KOPT-K1 (cell line): ENCODE data around the gene FILIP1L.

Source experiments
- H3K27ac ChIP-seq: fragments of 200-600 bp; sonication (generic); 2 replicates; pipeline ENCODE4 v1.5.1; 2016; ENCODE audit warnings: antibody characterized with exemption, mild to moderate bottlenecking, low read depth, low read length; ENCODE audit not compliant: poor library complexity, severe bottlenecking
- H3K36me3 ChIP-seq: fragments of 200-600 bp; sonication (generic); 2 replicates; pipeline ENCODE4 v1.5.1; 2017; ENCODE audit warnings: antibody characterized with exemption, mild to moderate bottlenecking, low read length, moderate library complexity; ENCODE audit not compliant: insufficient read depth
- H3K9me3 ChIP-seq: fragments of 200-600 bp; sonication (generic); 2 replicates; pipeline ENCODE4 v1.5.1; 2017; ENCODE audit warnings: antibody characterized with exemption, low read length, mild to moderate bottlenecking; ENCODE audit not compliant: insufficient read depth, poor library complexity, severe bottlenecking

The FILIP1L gene

DNA sequence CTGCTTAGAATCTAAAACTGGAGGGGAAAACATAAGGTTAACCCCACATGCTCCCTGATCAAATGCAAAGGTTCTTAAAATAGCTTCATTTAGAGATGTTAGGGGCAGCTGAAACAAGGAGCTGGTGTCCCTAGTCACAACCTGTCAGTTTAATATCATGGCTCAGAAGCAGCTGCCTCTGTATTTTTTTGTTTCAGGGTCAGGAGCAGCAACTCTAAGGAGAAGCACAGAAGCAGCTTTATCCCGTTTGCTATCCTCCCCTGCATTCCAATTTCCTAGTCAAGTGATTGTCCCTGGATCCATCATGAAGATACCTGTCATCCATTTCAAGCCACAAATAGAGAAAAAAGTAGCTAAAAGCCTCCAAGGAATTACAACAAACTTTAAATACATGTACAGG lies 4.1 kb downstream of the FILIP1L start:
- H3K9me3 ChIP-seq, result no peaks in the 10 kb centered on the region
- H3K27ac ChIP-seq, result no peak overlapping the region
- H3K36me3 ChIP-seq, result no peaks in the 10 kb centered on the region

DNA sequence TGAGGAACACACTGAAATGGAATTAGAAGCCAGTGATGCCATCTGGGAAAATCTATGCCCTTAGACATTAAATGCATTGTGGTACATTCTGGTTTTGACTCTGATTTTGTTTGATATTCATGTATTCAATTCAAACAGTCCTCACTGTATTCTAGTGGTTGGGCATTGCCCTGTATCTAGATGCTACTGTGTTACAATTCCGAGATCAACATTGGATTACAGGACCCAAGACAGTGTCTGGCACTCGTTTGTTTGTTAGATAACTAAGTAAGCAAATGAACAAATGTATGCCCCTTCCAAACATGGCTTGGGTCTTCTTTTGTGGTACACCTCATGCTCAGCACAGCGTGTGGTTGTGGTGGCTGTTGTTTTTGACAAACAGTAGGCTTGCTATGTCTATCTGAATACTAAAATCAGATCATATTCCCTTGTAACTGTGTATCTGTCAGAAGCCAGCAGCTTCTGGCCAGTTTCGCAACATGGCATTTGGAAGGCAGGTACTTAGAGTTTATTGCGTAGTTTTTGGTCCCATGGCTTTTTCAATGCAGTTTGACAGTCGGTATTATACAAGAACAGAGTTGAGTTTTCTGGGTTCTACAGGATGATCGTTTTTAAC lies 5.7 kb downstream of the FILIP1L start:
- H3K9me3 ChIP-seq, result no peaks in the 10 kb centered on the region
- no peak overlapping the region for H3K27ac ChIP-seq
- no peaks in the 10 kb centered on the region for H3K36me3 ChIP-seq

DNA sequence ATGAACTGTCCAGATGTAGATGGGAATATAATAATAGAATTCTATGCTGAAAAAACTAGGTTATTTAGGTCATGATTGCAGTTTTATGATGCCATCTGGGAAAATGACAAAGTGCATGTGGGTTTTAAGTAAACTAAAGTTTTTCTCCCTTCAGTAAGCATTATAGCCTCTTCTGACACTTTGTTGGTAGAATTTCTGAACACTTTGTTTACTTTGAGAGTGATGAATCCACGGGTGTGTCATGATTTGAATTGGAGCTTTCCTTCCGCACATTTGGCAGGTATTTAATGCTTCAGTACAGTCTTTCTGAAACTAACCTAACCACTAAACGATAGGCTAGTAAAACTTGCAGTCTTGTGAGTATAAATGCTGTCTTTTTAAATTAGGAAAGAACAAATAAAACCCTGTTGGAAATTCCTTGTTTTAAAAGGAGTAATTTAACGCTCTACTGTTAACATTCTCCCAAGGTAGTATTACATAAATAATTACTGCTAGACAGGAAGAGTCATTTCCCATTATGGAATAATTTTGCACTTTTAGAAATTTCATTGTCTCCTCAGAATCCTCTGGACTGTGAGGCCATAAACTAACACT lies 7.0 kb downstream of the FILIP1L start:
- Histone ChIP-seq H3K27ac (no peak overlapping the region), H3K9me3 (no peaks in the 10 kb centered on the region), H3K36me3 (no peaks in the 10 kb centered on the region)

DNA sequence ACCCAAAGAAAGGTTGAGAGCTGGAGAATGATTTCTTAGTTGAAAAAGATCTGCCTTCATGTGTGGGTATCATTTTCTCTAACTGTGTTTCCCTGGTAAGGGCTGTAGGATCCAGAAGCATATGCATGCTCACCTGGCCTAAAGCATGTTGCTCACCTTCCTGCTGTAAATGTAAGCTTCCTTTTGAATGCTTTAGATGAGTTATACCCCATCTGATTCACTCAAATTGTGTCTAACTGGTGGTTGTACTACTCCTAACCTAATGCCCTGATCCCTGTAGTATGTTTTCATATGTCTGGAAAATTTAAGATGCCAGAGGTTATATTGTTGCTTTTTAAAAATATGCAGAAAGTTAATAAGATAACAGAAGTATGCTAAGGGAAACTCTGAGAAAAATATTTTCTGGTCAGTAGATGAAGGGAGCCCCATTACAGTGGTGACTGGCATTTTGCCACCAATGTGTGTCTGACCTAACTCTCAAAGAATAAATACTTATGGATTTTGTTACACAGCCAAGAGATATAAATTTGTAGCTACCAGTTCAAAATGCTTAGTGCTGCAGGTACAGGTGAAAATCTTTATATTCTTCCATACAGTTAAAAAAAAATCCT lies 7.7 kb downstream of the FILIP1L start:
- Histone ChIP-seq H3K27ac (no peak overlapping the region), H3K36me3 (no peaks in the 10 kb centered on the region), H3K9me3 (no peaks in the 10 kb centered on the region)

DNA sequence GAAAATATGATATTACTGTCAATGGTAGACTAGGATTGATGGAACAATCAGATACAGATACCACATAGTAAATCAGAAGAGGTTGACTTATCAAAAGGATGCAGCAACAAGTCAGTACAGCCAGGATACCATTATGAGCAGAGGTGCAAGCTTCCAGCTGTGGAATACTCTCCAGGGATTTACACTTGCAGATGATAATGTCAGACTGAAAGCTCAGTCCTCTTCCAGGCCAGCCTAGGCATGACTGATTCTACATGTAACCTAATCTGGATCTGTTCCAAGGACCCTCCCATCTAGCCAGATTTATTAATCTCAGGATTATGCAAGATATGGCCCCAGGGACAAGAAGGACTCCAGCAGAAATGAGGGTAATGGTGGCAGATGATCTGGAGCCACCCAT lies 8.2 kb downstream of the FILIP1L start:
- Histone ChIP-seq H3K36me3 (no peaks in the 10 kb centered on the region), H3K27ac (no peak overlapping the region), H3K9me3 (no peaks in the 10 kb centered on the region)

DNA sequence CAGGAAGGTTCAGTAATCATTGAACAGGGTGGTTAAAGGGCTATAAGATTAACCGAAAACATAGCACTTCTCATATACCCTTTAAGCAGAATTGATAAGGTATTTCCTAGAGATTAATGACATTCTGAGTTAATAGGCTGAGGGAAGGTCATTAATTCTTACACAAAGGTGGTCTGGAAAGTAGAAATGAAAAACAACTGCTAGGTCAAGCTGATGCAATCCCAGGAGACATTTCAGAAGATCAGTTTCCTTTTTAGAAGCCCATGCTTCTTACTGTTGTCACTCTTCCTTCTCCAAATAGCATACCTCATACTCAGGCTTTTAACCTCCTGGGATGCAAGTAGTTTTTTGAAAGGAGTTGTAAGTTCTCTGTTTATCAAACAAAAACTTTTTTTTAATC lies 8.8 kb downstream of the FILIP1L start:
- Histone ChIP-seq H3K27ac (no peak overlapping the region), H3K36me3 (no peaks in the 10 kb centered on the region), H3K9me3 (no peaks in the 10 kb centered on the region)

DNA sequence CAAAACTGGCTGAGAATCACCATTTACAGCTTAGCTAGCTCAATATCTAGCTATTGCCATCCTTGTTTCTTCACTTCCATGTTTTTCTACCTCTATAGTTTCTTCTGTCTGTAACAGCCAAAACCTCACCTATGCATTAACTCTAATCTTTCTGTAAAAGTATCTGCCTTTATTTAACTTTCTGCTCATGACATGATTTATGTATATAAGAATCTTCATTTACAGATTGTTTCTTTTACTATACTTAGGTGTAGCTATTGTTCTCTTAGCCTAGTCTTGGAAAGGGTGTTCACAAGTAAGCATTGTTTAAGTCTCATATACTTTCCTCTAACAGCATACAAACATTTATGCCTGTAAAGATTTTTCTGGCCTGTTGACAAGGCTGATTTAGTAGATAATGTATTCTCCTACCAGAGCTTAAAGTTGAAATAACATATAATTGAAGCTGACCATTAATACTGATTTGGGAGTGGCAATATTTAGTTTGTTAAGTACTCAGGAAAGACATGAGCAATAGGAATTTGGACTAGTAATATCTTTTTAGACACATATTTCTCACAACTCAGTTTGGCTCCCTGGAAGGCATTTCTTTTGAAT lies 9.4 kb downstream of the FILIP1L start:
- Histone ChIP-seq H3K9me3 (no peaks in the 10 kb centered on the region), H3K27ac (no peak overlapping the region), H3K36me3 (no peaks in the 10 kb centered on the region)

DNA sequence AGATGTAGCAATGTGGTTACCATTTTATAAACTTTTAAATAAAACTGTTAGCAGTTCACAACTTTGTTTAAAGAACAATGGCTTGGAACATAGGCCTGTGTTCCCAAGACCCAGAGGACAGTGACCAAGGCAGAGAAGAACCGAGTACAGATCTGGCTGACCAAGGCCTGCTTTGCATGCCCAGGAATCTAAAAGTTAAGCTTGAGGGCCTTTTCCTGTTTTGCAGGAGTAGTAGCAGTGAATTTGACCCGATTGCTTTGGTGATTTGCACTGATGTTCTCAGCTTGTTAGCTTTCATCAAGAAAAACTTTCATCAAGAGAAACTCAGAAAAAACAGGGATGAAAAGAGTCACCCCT lies 9.9 kb downstream of the FILIP1L start:
- Histone ChIP-seq H3K27ac (no peak overlapping the region), H3K36me3 (no peaks in the 10 kb centered on the region), H3K9me3 (no peaks in the 10 kb centered on the region)

DNA sequence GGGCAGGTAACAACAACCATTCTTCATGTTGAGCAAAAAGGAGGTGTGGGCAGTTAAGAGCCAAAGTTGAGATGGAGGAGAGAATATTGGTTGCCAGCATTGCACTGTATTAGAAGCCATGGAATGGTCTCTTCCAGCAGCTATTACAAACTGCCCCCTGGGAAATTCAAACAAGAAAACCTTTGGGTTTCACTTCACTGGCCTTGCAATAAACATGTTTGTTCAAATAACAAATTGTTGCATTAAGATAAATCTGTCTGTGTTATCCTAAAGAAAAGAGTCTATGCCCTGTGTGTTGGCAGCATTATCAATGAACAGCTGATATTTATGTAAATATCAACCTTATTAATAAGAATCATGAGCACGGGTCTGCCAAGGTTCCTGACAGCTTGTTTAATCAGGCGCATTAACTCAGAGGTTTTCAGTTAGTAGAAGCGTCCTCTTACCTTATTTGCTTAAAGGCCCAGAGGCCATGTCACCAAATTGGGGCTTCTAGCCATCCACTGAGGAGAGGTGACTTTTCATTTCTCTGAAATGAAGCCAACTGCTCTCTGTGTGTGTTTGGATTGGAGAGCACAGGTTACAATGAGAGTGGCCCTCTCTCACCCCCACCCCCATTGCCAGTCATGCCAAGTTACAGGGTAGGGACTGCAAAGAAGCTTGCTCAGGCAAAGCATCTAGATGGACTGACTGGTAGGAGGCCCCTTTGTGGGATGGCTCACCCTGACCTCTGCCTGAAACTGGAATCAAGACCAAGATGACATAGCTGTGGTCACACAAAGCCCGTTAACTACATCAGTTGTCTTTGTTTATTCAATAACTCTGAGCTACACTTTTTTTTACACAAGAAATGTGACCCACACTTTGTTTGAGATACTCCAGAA lies 10.5 kb downstream of the FILIP1L start:
- H3K36me3 ChIP-seq, result no peaks in the 10 kb centered on the region
- no peak overlapping the region for H3K27ac ChIP-seq
- no peaks in the 10 kb centered on the region for H3K9me3 ChIP-seq

DNA sequence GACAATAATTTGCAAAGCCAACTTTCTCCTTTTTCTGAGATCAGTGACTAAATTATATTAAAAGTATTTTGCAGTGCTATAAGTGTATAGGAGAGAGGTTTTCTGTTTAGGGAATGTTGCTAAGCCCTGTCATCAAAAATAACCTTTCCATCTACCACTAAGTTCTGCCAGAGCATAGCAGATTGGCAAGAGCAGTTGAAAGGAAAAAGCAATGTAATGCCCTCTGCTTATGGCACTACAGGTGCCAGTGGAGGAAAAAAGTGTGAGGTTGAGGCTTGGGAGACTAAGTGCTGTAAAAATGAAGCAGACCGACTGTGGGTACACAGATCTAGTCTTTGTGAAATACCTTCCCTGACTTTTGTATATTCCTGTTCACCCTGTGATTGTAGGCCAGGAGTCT lies 11.5 kb downstream of the FILIP1L start:
- no peaks in the 10 kb centered on the region for H3K36me3 ChIP-seq
- H3K27ac ChIP-seq, result no peak overlapping the region
- H3K9me3 ChIP-seq, result no peaks in the 10 kb centered on the region

DNA sequence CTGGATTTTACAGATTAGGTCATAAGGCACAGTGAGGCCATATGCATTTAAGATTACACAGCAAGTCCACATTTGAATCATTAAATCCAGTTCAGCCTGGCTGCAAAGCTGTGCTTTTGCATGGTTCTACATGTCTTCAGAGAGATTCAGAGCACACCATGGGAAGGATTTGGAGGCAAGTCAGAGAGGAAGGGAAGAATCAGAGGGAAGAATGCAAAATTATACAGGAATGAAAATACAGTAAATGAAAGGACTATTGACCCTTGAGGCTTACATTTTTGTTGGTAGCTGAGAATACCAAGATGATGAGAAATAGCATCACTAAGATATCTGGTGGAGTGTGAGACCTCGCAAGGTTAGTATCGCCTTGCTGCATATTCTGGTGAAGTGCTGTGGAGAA lies 13.9 kb downstream of the FILIP1L start:
- H3K36me3 ChIP-seq, result no peaks in the 10 kb centered on the region
- H3K27ac ChIP-seq, result no peak overlapping the region
- H3K9me3 ChIP-seq, result no peaks in the 10 kb centered on the region

DNA sequence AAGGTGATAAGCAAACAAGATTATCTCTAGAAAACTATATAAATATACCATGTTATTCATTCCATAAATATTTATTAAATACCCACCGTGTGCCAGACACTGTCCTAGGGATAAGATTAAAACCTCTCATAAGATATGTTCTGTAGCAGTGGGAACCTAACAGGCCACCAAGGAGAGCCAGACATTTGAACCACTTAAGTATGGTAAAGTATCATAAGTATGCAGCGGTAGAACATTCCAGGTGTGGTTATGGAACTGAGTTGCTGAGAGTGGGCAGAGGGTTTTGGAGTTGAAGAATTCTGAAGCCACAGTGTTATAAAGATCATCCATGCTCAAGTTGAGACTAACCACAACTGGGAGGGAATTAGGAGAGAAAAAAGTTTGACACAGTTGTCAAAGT lies 14.7 kb downstream of the FILIP1L start:
- no peaks in the 10 kb centered on the region for H3K36me3 ChIP-seq
- H3K27ac ChIP-seq, result no peak overlapping the region
- H3K9me3 ChIP-seq, result no peaks in the 10 kb centered on the region

DNA sequence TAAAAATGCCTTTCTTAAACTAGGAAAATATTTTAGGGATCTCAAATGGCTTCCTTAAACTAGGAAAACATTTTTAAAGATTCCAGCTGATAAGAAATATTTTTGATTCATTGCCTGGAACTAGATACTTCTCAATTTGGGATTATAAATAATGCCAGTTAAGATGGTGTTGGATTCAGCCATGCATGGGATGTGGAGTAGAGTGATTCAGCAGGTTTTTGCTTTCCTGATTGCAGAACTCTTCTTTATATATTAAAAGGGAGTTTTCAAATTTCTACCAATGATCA lies 15.6 kb downstream of the FILIP1L start:
- H3K36me3 ChIP-seq, result no peaks in the 10 kb centered on the region
- no peaks in the 10 kb centered on the region for H3K9me3 ChIP-seq
- H3K27ac ChIP-seq, result no peak overlapping the region

DNA sequence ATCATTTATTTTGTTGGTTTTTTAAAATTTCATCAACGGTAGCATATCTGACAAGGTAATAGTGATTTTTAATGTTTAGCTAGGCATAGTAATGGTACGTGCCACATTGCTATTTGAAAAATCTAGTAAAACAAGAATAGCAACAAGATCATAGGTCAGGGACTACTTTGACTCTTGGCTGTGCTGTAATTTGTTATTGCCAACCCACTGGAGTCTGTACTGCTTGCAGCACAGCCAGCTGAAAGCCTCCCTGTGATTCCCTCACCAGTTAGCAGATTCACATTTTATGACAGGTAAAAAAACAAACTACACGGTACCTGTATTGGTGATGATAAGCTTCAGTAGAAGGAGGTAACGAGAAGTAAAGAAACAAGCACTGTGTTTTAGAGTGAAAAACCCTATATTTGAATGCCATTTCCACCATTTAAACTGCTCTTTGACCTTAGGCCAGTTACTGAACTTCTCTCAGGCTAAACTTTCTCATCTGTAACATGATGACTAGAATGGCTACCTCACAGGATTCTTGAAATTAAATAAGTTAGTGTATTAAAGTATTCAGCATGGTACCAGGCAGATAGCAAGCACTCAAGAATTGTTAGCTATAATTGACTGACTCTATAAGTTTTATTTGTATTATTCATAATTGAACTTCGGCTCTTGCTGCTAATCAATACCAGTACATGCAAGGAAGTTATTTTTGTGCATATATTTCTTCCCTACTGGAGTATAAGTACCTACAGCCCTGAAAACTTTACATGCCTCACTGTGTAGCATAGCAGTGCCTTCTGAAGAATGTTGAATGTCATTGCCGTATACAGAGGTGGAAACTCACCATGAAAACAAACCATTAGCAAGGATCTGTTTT lies 16.1 kb downstream of the FILIP1L start:
- Histone ChIP-seq H3K36me3 (no peaks in the 10 kb centered on the region), H3K9me3 (no peaks in the 10 kb centered on the region), H3K27ac (no peak overlapping the region)
